BLaER1 (cell line): ENCODE results near the gene FBXL22.
A peak's percentile ranks its signal among the peaks of the same experiment; 100 is the strongest.

Experiments
- H3K27ac ChIP-seq: shearing (Covaris generic); formaldehyde crosslinking; 2 replicates; pipeline ENCODE4 v1.8.1; 2022
- H3K27me3 ChIP-seq: shearing (Covaris generic); formaldehyde crosslinking; 2 replicates; pipeline ENCODE4 v1.8.1; 2022
- H3K36me3 ChIP-seq: shearing (Covaris generic); formaldehyde crosslinking; 2 replicates; pipeline ENCODE4 v1.8.1; 2022
- H3K4me1 ChIP-seq: shearing (Covaris generic); formaldehyde crosslinking; 2 replicates; pipeline ENCODE4 v1.8.1; 2022
- H3K4me2 ChIP-seq: shearing (Covaris generic); formaldehyde crosslinking; 2 replicates; pipeline ENCODE4 v1.8.1; 2022
- H3K4me3 ChIP-seq: shearing (Covaris generic); formaldehyde crosslinking; 2 replicates; pipeline ENCODE4 v1.8.1; 2022
- H3K9ac ChIP-seq: shearing (Covaris generic); formaldehyde crosslinking; 2 replicates; pipeline ENCODE4 v1.8.1; 2022
- H3K9me3 ChIP-seq: shearing (Covaris generic); formaldehyde crosslinking; 2 replicates; pipeline ENCODE4 v1.8.1; 2022
- H4K20me1 ChIP-seq: shearing (Covaris generic); formaldehyde crosslinking; 2 replicates; pipeline ENCODE4 v1.8.1; 2022
- Cebpa-rat ChIP-seq: shearing (Covaris generic); IDR thresholded peaks from 2 replicates; pipeline ENCODE4 v1.8.1; 2022

FBXL22 gene

DNA sequence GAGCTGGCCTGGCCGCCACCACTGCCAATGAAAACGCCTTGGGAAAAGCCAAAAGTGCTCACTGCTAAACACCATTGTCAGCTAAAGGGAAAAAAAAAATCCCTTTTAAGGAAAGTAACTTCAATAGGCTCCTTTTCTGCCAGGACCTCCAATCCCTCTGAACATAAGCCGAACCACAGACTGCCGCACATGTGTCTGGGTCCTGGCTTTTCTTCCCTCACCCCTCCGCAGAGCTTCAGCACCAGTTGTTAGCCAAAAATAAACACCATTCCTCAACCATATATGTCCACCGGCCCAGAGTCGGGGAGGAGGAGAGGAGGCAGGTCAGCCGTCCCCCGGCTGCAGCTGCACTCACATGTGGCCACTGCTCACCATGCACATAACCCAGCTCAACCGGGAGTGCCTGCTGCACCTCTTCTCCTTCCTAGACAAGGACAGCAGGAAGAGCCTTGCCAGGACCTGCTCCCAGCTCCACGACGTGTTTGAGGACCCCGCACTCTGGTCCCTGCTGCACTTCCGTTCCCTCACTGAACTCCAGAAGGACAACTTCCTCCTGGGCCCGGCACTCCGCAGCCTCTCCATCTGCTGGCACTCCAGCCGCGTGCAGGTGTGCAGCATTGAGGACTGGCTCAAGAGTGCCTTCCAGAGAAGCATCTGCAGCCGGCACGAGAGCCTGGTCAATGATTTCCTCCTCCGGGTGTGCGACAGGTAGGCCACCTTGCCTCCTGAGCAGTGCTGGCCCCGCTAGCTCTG is at the start of gene FBXL22:
TSS of gene FBXL22 (plus strand) at position 350 of the 753 bp plus-strand sequence. CDS start at position 356, 6 bp downstream.
- H4K20me1 ChIP-seq: peaks cover 6% of the 10 kb centered on the region; the same call in 1 of the 2 replicates
- TF ChIP-seq Cebpa-rat: no peak
- no peak within 1 kb of the TSS for H3K9ac ChIP-seq
- H3K4me1 ChIP-seq: peaks cover 46% of the 10 kb centered on the region
- no peaks in the 10 kb centered on the region for H3K27me3 ChIP-seq
- H3K36me3 ChIP-seq: peaks cover 31% of the 10 kb centered on the region
- H3K4me2 ChIP-seq: peak within 1 kb of the TSS; percentile 41; the same call in 1 of the 2 replicates
- no peaks in the 10 kb centered on the region for H3K9me3 ChIP-seq
- no peak within 1 kb of the TSS for H3K4me3 ChIP-seq
- H3K27ac ChIP-seq: no peak within 1 kb of the TSS

DNA sequence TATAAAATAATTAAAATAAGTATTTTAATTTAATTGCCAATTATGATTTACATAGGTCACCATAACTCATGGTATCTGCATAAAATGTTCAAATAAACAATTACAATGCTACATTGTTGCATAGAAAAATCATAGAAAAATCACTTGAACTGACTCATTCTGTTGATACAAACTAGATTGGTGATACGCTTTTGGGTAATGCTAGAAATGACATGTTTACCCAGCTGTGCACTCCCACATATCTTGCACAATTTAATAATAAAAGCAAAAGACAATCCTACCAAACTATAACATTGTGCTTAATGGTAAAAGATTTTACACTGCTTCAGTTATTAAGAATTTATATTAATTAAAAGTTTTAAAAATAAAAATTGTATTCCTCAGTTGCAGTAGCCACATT is 45.8 kb upstream of the FBXL22 start:
- Histone ChIP-seq H3K4me3 (no peak overlapping the region), H3K4me2 (no peak overlapping the region), H3K27ac (no peak overlapping the region), H3K27me3 (no peaks in the 10 kb centered on the region), H4K20me1 (peaks cover 92% of the 10 kb centered on the region), H3K9ac (no peak overlapping the region), H3K36me3 (peaks cover 53% of the 10 kb centered on the region), H3K9me3 (no peaks in the 10 kb centered on the region), H3K4me1 (peaks cover 21% of the 10 kb centered on the region)
- no peak for TF ChIP-seq Cebpa-rat

GRCh38 chr15:63553388-63553791 is 43.8 kb upstream of the FBXL22 start:
- Histone ChIP-seq H3K4me1 (peaks cover 11% of the 10 kb centered on the region; the same call in 1 of the 2 replicates), H3K9ac (no peak overlapping the region), H3K9me3 (no peaks in the 10 kb centered on the region), H3K4me3 (no peak overlapping the region), H3K36me3 (peaks cover 61% of the 10 kb centered on the region), H3K27me3 (no peaks in the 10 kb centered on the region), H3K4me2 (no peak overlapping the region), H3K27ac (no peak overlapping the region), H4K20me1 (peaks cover 86% of the 10 kb centered on the region)
- no peak for TF ChIP-seq Cebpa-rat

GRCh38 chr15:63554337-63554927 is 42.8 kb upstream of the FBXL22 start:
- Histone ChIP-seq H3K4me3 (no peak overlapping the region), H3K9me3 (no peaks in the 10 kb centered on the region), H3K4me2 (no peak overlapping the region), H3K36me3 (peaks cover 68% of the 10 kb centered on the region), H3K4me1 (peaks cover 11% of the 10 kb centered on the region; the same call in 1 of the 2 replicates), H4K20me1 (peaks cover 78% of the 10 kb centered on the region), H3K9ac (no peak overlapping the region), H3K27ac (no peak overlapping the region), H3K27me3 (no peaks in the 10 kb centered on the region)
- no peak for TF ChIP-seq Cebpa-rat

DNA sequence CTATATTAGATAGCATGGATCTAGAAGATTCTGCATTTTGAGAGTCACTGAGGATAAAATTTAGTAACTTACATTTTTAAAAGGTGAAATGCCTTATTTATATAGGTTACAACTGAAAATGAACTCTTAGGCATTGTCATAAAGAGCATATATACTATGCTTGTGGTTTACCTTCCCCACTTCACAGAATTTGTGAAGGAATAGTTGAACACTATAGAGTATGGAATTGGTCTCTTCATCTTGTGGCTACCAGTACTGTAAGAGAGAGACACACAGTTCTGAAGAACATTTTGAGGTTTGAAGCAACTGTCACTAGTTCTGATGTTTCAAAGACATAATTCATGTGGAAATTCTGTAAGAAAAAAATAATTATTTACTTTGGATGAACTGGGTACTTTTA is 41.7 kb upstream of the FBXL22 start:
- Histone ChIP-seq H3K27me3 (no peaks in the 10 kb centered on the region), H3K36me3 (peaks cover 73% of the 10 kb centered on the region)

DNA sequence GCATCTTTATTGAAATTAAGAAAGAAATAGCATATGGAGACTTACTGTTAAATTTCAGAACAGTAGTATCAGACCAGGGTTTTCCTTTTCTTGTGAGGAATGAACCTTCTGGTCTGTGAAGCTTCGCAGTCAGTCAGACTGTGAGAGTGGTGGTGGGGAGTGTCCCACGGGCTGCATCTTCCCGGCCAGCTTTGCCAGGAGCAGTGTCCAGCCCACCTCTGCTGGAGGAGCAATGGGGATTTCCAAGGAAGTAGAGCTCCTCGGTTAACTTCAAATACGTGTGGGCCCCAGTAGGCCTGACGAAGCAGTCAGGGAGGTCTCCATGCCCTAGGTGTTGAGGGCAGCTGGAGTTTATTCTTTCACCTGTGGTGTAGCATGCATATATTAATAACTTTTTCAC is 40.9 kb upstream of the FBXL22 start:
- H3K4me3 ChIP-seq: no peak overlapping the region
- H3K4me1 ChIP-seq: peaks cover 11% of the 10 kb centered on the region; the same call in 1 of the 2 replicates
- no peak overlapping the region for H3K9ac ChIP-seq

More for the DNA sequence above, 41.7 kb upstream of the FBXL22 start:
- Histone ChIP-seq H3K4me1 (peaks cover 11% of the 10 kb centered on the region; the same call in 1 of the 2 replicates), H3K4me3 (no peak overlapping the region), H4K20me1 (peaks cover 68% of the 10 kb centered on the region), H3K9ac (no peak overlapping the region), H3K27ac (no peak overlapping the region), H3K9me3 (no peaks in the 10 kb centered on the region), H3K4me2 (no peak overlapping the region)
- TF ChIP-seq Cebpa-rat: no peak

DNA sequence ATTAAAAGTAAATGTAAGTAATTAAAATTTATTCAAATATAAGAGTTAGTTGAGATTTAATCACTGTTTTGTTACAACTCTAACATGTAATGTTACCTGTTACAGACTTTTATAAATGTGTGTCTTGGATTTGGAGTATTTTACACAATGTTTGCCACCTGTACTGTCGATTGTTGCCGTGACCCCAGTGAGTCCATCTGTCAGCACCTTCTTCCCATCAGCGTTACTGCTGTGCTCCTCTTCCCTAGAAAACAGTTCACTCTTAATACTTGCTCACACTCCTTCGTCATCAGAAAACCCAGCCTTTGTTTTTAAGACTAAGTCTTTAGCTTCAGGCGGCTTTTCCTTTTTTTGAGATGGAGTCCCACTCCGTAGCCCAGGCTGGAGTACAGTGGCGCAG is 40.5 kb upstream of the FBXL22 start:
- Histone ChIP-seq H3K4me1 (peaks cover 11% of the 10 kb centered on the region; the same call in 1 of the 2 replicates), H3K4me3 (no peak overlapping the region), H3K27ac (no peak overlapping the region), H3K27me3 (no peaks in the 10 kb centered on the region), H4K20me1 (peaks cover 70% of the 10 kb centered on the region), H3K9me3 (no peaks in the 10 kb centered on the region), H3K4me2 (no peak overlapping the region), H3K36me3 (peaks cover 86% of the 10 kb centered on the region), H3K9ac (no peak overlapping the region)
- TF ChIP-seq Cebpa-rat: no peak

More for the DNA sequence above, 40.9 kb upstream of the FBXL22 start:
- no peak overlapping the region for H3K27ac ChIP-seq
- H3K9me3 ChIP-seq: no peaks in the 10 kb centered on the region
- H3K27me3 ChIP-seq: no peaks in the 10 kb centered on the region
- peaks cover 69% of the 10 kb centered on the region for H4K20me1 ChIP-seq
- TF ChIP-seq Cebpa-rat: no peak
- no peak overlapping the region for H3K4me2 ChIP-seq
- peaks cover 81% of the 10 kb centered on the region for H3K36me3 ChIP-seq

DNA sequence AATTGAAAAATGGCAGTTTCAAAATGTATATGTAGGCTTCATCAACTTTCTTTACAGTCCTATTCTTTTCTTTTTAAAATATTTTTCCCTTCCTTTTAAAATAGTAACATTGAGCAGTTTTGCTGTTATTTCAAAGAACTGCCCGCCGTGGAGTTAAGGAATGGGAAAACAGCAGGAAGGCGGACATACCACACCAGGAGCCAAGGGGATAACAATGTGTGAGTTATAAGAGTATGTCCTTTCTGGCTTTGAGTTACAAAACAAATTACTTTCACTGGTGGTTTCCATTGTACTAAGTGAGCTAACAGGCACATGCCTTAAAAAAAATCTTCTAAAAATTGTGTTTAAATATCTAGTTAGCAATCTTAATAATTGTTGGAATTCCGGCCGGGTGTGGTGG is 37.4 kb upstream of the FBXL22 start:
- Histone ChIP-seq H3K4me2 (no peak overlapping the region), H3K27me3 (no peaks in the 10 kb centered on the region), H3K4me1 (no peaks in the 10 kb centered on the region), H3K9ac (no peak overlapping the region), H3K4me3 (no peak overlapping the region), H4K20me1 (peaks cover 68% of the 10 kb centered on the region), H3K27ac (no peak overlapping the region), H3K9me3 (no peaks in the 10 kb centered on the region), H3K36me3 (peaks cover 97% of the 10 kb centered on the region)
- no peak for TF ChIP-seq Cebpa-rat

DNA sequence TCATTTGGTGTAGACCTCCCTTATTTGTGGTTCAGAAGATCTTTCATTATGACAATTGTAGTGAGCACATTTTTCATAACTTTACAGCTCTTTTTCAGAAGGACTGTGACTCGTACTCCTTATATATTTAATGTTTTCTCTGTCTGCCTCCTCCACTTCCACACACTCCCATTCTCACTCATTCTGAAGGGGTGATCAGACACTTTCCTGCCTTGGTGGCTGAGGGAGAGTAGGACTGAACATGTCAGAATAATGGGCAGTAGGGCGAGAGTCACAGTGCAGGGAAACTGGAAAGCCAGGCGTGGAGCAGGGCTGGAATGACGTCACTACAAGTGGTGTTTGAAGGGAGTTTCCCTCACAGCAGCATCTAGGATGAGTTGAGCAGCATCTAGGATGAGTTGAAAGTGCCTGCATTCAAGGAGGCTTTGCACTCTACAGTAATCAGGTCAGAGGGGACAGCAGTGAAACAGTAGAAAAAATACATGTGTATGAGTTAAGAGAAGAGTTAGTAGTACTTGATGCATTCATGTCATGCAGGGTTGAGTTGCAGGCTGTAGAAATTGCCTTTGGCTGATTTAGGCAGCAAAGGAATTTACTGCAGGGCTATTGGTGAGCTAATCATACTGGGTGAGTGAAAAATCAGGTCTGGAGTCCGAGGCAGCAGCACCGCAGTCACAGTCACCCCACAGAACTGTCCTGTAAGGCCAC is 36.3 kb upstream of the FBXL22 start:
- Histone ChIP-seq H3K36me3 (peaks cover 98% of the 10 kb centered on the region), H3K4me3 (no peak overlapping the region), H3K27ac (no peak overlapping the region), H3K4me2 (no peak overlapping the region), H3K27me3 (no peaks in the 10 kb centered on the region), H3K9me3 (no peaks in the 10 kb centered on the region), H4K20me1 (peaks cover 67% of the 10 kb centered on the region), H3K9ac (no peak overlapping the region), H3K4me1 (no peaks in the 10 kb centered on the region)
- TF ChIP-seq Cebpa-rat: no peak

DNA sequence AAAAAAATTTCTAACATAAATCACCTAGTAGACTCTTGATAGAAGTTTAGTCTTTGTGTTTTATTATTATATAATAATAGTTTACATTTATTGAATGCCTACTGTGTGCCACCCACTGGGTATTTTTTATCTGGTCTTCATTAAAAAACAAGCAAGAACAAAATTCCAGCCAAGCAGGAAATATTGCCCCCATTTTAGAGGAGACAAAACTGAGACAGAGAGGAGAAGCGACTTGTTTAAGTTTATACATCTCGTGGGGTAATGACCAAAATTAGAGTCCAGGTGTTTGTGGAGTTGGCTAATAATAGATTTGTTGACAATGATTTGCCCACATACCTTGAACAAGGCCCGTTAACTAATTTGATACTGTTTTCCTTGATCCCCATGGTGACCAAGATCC is 33.1 kb upstream of the FBXL22 start:
- peaks cover 96% of the 10 kb centered on the region for H3K36me3 ChIP-seq
- H3K9ac ChIP-seq: no peak overlapping the region
- no peaks in the 10 kb centered on the region for H3K27me3 ChIP-seq
- H3K4me2 ChIP-seq: no peak overlapping the region
- no peak for TF ChIP-seq Cebpa-rat
- H3K27ac ChIP-seq: no peak overlapping the region
- no peaks in the 10 kb centered on the region for H3K4me1 ChIP-seq
- no peaks in the 10 kb centered on the region for H3K9me3 ChIP-seq
- peaks cover 51% of the 10 kb centered on the region for H4K20me1 ChIP-seq
- H3K4me3 ChIP-seq: no peak overlapping the region
